Stomach (tissue), 9 donors: ENCODE results near the gene SNTG2. TPM values are rescaled to one million over a fixed set of nuclear protein-coding genes. Genes with fewer than 3 reads are reported as not detected.
A peak's percentile ranks its signal among the peaks of the same experiment; 100 is the strongest.

Experiments used
- DNase-seq, 2 donors: peaks; one replicate each; pipeline versions ENCODE4 v3.0.0 to v3.0.0-alpha.2; 2013 to 2019
- H3K27ac ChIP-seq, 5 donors: fragments of 200-600 bp in 4 of 5; sonication (generic) in 4 of 5; one replicate each; pipeline ENCODE4 v1.5.1; 2013 to 2019; ENCODE audit warnings: mild to moderate bottlenecking in 1 of 5, moderate library complexity in 1 of 5
- H3K27me3 ChIP-seq, 3 donors: fragments of 200-600 bp; sonication (generic); one replicate each; pipeline ENCODE4 v1.5.1; 2017 to 2019; ENCODE audit warnings: mixed run types in 1 of 3
- H3K36me3 ChIP-seq, 4 donors: fragments of 200-600 bp; sonication (generic); 1 replicate in 3 of 4; 2 replicates in 1 of 4; pipeline ENCODE4 v1.5.1; 2016 to 2019
- H3K4me1 ChIP-seq, 4 donors: fragments of 200-600 bp; sonication (generic); one replicate each; pipeline ENCODE4 v1.5.1; 2016 to 2019
- H3K4me3 ChIP-seq, 4 donors: fragments of 200-600 bp; sonication (generic) in 3 of 4; one replicate each; pipeline ENCODE4 v1.5.1; 2016 to 2019; ENCODE audit warnings: mild to moderate bottlenecking in 1 of 4
- H3K9me3 ChIP-seq, 4 donors: fragments of 200-600 bp; sonication (generic); one replicate each; pipeline ENCODE4 v1.5.1; 2016 to 2019
- CTCF ChIP-seq, 7 experiments: fragments of 450-650 bp in 4 of 7; fragments of 200-600 bp in 3 of 7; sonication (generic) in 3 of 7; IDR thresholded peaks; one replicate each; pipeline ENCODE4 v1.5.1; 2016 to 2019; ENCODE audit warnings: antibody characterized with exemption in 7 of 7, control low read depth in 2 of 7, mild to moderate bottlenecking in 1 of 7
- EP300 ChIP-seq: sonication (generic); formaldehyde crosslinking; IDR thresholded peaks from one replicate; pipeline ENCODE4 v1.6.1; 2017; ENCODE audit warnings: antibody characterized with exemption
- POLR2A ChIP-seq, 4 donors: fragments of 450-650 bp; IDR thresholded peaks; one replicate each; pipeline ENCODE4 v1.6.1; 2016; ENCODE audit warnings: antibody characterized with exemption in 4 of 4, control low read depth in 2 of 4, mild to moderate bottlenecking in 1 of 4, moderate library complexity in 1 of 4
- POLR2AphosphoS5 ChIP-seq, 3 donors: sonication (generic); formaldehyde crosslinking; IDR thresholded peaks; one replicate each; pipeline ENCODE4 v1.6.1; 2016; ENCODE audit warnings: antibody characterized with exemption in 3 of 3
- WGBS, 5 donors: extraction: QIAGEN DNeasy Blood & Tissue Kit in 3 of 5; methylation state at CpG; one replicate each; pipeline versions ENCODE4 v1.1.5 to v1.1.7; 2013 to 2018; 5-methylcytosine and 5-hydroxymethylcytosine counted together
- intact Hi-C: fragments of 100-400 bp; cut with DNase I; formaldehyde crosslinking; loops from one replicate; pipeline ENCODE4 v1.15.1; 2023; ENCODE audit warnings: low total_unique reads
- polyA plus RNA-seq, 3 donors: library from polyadenylated mRNA; stranded (reverse); fragments of 200-250 nt; gene quantifications; one replicate each; pipeline ENCODE4 v1.2.3, GENCODE V29; 2013
- total RNA-seq, 5 donors: library from RNA; depleted of rRNA; stranded (reverse); fragments of >200 nt; gene quantifications; one replicate each; pipeline versions ENCODE4 v1.1.0 to v1.2.3, GENCODE V29; 2014 to 2016
- donor health status: healthy with polysubstance abuse.
- donor health status: Bipolar disorder and iron deficiency.
- donor health status: healthy.

The SNTG2 gene
- total and polyA plus RNA-seq, 8 donors, result 0.68 to 19.6 (median 5.3) TPM; not detected in 1

- Histone ChIP-seq H3K36me3 (no peaks in the 10 kb centered on the region), H3K27ac (no peak overlapping the region), H3K27me3 (peaks cover 0 to 16% (median 0%) of the 10 kb centered on the region in 3 donors), H3K4me1 (peaks cover 0 to 13% (median 2%) of the 10 kb centered on the region in 4 donors), H3K4me3 (no peak overlapping the region), H3K9me3 (no peaks in the 10 kb centered on the region)
- intact Hi-C loops, result no loop called here
- DNase-seq, result peak in 1 of 2 donors; percentile 50
- WGBS, 5 donors, result 51 to 64% (median 60%) methylated on average over 21 to 22 of the region's 22 CpGs
- no peak for TF ChIP-seq POLR2A (IDR thresholded peaks at IDR 0.05)
- TF ChIP-seq CTCF (IDR thresholded peaks at IDR 0.05), result no peak
- TF ChIP-seq POLR2AphosphoS5 (IDR thresholded peaks at IDR 0.05), result no peak
- TF ChIP-seq EP300, result no peak
These were observed 331.9 kb downstream of the SNTG2 start for GRCh38 chr2:1282552-1282951.

GRCh38 chr2:1283020-1283801 is 332.6 kb downstream of the SNTG2 start:
- WGBS, 5 donors, result 78 to 86% (median 83%) methylated on average over 19 to 21 of the region's 21 CpGs
- Histone ChIP-seq H3K4me1 (peaks cover 0 to 13% (median 2%) of the 10 kb centered on the region in 4 donors), H3K9me3 (no peaks in the 10 kb centered on the region), H3K36me3 (no peaks in the 10 kb centered on the region), H3K4me3 (no peak overlapping the region), H3K27ac (no peak overlapping the region), H3K27me3 (peaks cover 0 to 16% (median 0%) of the 10 kb centered on the region in 3 donors)
- TF ChIP-seq EP300 (no peak), POLR2AphosphoS5 (IDR thresholded peaks at IDR 0.05) (no peak), CTCF (IDR thresholded peaks at IDR 0.05) (no peak), POLR2A (IDR thresholded peaks at IDR 0.05) (no peak)
- no peak for DNase-seq
- intact Hi-C loops, result no loop called here

GRCh38 chr2:1283871-1284270 is 333.2 kb downstream of the SNTG2 start:
- no peak overlapping the region for H3K27ac ChIP-seq
- peaks cover 0 to 13% (median 2%) of the 10 kb centered on the region in 4 donors for H3K4me1 ChIP-seq
- H3K36me3 ChIP-seq, result no peaks in the 10 kb centered on the region
- peaks cover 0 to 16% (median 0%) of the 10 kb centered on the region in 3 donors for H3K27me3 ChIP-seq
- no peak for TF ChIP-seq CTCF (IDR thresholded peaks at IDR 0.05)
- no peak for TF ChIP-seq POLR2AphosphoS5 (IDR thresholded peaks at IDR 0.05)
- no peak for TF ChIP-seq POLR2A (IDR thresholded peaks at IDR 0.05)
- TF ChIP-seq EP300, result no peak
- H3K9me3 ChIP-seq, result no peaks in the 10 kb centered on the region
- WGBS, 5 donors, result 53 to 68% (median 61%) methylated on average over 10 of the region's 10 CpGs
- no peak overlapping the region for H3K4me3 ChIP-seq
- intact Hi-C loops, result no loop called here
- peak in 1 of 2 donors; percentile 28 for DNase-seq

GRCh38 chr2:1286929-1287328 is 336.3 kb downstream of the SNTG2 start:
- Histone ChIP-seq H3K36me3 (no peaks in the 10 kb centered on the region), H3K4me3 (no peak overlapping the region), H3K27me3 (peaks cover 0 to 16% (median 0%) of the 10 kb centered on the region in 3 donors), H3K27ac (no peak overlapping the region), H3K9me3 (no peaks in the 10 kb centered on the region), H3K4me1 (peaks cover 0 to 10% (median 2%) of the 10 kb centered on the region in 4 donors)
- no peak for DNase-seq
- intact Hi-C loops, result no loop called here
- TF ChIP-seq CTCF (IDR thresholded peaks at IDR 0.05), result no peak
- 67 to 70% (median 68%) methylated on average over 4 of the region's 4 CpGs for WGBS, 5 donors
